ENCODE results near the gene TENM4. TPM values are rescaled to one million over a fixed set of nuclear protein-coding genes. Genes with fewer than 3 reads are reported as not detected.

The TENM4 gene
- total RNA-seq, 4 donors from 2014 or later = 7.7 to 39.3 (median 16.1) TPM

DNA sequence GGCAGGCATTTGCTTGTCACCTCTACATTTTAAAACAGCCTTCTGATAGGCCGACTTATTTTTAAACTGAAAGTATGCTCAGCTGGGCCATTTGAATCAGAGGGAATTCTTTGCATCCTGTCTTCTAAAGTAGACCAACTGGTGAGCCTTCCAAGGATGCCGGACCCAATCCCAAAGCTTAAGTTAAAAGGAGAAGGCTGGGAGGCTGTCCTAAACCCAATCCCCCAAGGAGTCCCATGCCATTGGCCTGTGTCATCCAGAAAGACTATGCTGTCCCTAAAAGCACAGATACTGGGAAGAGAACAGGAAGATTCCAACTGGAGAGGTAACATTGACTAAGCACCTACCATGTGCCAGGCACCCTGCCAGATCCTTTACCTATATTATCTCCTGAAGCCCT, 18.0 kb downstream of the TENM4 start:
- no peaks in the 10 kb centered on the region for H3K9me3 ChIP-seq
- H3K36me3 ChIP-seq = no peaks in the 10 kb centered on the region
- TF ChIP-seq, protein P1, sequence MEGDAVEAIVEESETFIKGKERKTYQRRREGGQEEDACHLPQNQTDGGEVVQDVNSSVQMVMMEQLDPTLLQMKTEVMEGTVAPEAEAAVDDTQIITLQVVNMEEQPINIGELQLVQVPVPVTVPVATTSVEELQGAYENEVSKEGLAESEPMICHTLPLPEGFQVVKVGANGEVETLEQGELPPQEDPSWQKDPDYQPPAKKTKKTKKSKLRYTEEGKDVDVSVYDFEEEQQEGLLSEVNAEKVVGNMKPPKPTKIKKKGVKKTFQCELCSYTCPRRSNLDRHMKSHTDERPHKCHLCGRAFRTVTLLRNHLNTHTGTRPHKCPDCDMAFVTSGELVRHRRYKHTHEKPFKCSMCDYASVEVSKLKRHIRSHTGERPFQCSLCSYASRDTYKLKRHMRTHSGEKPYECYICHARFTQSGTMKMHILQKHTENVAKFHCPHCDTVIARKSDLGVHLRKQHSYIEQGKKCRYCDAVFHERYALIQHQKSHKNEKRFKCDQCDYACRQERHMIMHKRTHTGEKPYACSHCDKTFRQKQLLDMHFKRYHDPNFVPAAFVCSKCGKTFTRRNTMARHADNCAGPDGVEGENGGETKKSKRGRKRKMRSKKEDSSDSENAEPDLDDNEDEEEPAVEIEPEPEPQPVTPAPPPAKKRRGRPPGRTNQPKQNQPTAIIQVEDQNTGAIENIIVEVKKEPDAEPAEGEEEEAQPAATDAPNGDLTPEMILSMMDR (IDR thresholded peaks at IDR 0.05) = no peak
- TF ChIP-seq POLR2A (IDR thresholded peaks at IDR 0.05) = no peak
- peaks cover 4 to 28% (median 5%) of the 10 kb centered on the region in 3 donors for H3K4me1 ChIP-seq
- no peak overlapping the region for H3K4me3 ChIP-seq
- intact Hi-C loops (cut with DNase I) = no loop called here
- DNase-seq = no peak
- no peaks in the 10 kb centered on the region for H3K27me3 ChIP-seq
- H3K27ac ChIP-seq = no peak overlapping the region
- WGBS, 2 donors = 55 to 79% methylated on average over 2 of the region's 2 CpGs

DNA sequence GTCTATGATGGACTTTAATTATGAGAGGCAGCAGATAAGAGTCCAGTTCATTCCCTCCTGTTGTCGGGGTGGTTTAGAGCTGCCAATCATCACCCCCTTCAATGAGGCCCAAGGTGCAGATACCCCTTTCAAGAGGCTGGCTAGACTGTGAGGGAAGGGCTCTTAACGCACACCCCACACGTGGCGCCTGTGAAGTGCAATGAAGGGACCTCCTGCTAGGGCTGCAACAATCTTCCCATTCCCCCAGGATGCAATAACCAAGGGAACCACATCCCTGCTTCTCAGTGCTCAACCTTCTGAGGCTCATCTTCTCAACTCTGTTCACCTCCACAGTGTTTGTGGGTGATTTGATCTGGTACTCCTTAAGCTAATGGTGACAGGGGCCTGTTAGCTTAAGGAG, 19.0 kb downstream of the TENM4 start:
- no peaks in the 10 kb centered on the region for H3K36me3 ChIP-seq
- intact Hi-C loops (cut with DNase I) = no loop called here
- no peaks in the 10 kb centered on the region for H3K9me3 ChIP-seq
- peaks cover 4 to 38% (median 5%) of the 10 kb centered on the region in 3 donors for H3K4me1 ChIP-seq
- H3K4me3 ChIP-seq = no peak overlapping the region
- TF ChIP-seq POLR2A (IDR thresholded peaks at IDR 0.05) = no peak
- TF ChIP-seq, protein P1 (IDR thresholded peaks at IDR 0.05) = no peak
- no peaks in the 10 kb centered on the region for H3K27me3 ChIP-seq
- WGBS, 2 donors = 82 to 88% methylated on average over 2 to 4 of the region's 4 CpGs
- no peak overlapping the region for H3K27ac ChIP-seq
- no peak for DNase-seq

DNA sequence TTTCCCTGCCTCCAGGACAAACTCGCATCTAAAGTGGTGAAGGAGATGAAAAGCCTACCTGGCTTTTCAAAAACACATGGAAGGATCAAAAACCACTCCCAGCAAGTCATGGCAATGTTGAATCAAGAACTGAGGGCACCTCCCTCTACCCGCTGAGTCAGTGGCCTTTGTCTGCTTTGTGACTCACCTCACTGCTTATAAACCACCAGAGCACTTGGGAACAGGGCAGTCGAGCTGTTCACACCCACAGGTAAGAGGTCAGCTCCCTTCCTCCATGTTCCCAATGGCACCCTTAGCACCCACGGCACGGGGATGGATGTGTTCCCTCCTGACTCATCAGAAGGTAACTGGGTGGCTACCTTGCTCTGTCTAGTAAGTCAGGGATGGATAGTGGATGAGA, 21.7 kb downstream of the TENM4 start:
- no peaks in the 10 kb centered on the region for H3K36me3 ChIP-seq
- DNase-seq = no peak
- no peak for TF ChIP-seq POLR2A (IDR thresholded peaks at IDR 0.05)
- TF ChIP-seq, protein P1 (IDR thresholded peaks at IDR 0.05) = no peak
- intact Hi-C loops (cut with DNase I) = no loop called here
- 12 to 52% methylated on average over 3 to 5 of the region's 5 CpGs for WGBS, 2 donors
- H3K27me3 ChIP-seq = no peaks in the 10 kb centered on the region
- peaks cover 0 to 7% (median 0%) of the 10 kb centered on the region in 3 donors for H3K9me3 ChIP-seq
- H3K27ac ChIP-seq = peak overlapping the region; percentile 42 to 77 (median 56)
- H3K4me1 ChIP-seq = peaks cover 5 to 55% (median 17%) of the 10 kb centered on the region in 3 donors
- no peak overlapping the region for H3K4me3 ChIP-seq

DNA sequence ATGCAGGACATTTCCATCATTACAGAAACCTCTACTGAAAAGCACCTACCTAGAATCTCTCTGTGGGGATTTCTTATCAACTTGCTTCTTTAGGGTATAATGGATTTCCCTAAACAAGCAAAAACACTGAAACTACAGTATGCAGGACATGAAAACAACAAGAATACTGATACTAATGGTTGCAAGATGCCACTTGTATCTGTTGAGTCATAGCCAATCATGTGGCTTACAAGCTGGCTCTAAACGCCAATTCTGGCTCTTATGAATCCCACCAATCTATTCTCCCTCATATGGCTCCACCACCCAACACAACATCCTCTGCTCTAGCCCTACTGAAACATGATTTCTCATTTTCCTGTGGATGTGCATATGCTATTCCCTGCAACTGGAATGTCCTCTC, 22.6 kb downstream of the TENM4 start:
- Histone ChIP-seq H3K27ac (peak overlapping the region; percentile 38 to 74 (median 56)), H3K9me3 (peaks cover 0 to 7% (median 0%) of the 10 kb centered on the region in 3 donors)
- DNase-seq = no peak

DNA sequence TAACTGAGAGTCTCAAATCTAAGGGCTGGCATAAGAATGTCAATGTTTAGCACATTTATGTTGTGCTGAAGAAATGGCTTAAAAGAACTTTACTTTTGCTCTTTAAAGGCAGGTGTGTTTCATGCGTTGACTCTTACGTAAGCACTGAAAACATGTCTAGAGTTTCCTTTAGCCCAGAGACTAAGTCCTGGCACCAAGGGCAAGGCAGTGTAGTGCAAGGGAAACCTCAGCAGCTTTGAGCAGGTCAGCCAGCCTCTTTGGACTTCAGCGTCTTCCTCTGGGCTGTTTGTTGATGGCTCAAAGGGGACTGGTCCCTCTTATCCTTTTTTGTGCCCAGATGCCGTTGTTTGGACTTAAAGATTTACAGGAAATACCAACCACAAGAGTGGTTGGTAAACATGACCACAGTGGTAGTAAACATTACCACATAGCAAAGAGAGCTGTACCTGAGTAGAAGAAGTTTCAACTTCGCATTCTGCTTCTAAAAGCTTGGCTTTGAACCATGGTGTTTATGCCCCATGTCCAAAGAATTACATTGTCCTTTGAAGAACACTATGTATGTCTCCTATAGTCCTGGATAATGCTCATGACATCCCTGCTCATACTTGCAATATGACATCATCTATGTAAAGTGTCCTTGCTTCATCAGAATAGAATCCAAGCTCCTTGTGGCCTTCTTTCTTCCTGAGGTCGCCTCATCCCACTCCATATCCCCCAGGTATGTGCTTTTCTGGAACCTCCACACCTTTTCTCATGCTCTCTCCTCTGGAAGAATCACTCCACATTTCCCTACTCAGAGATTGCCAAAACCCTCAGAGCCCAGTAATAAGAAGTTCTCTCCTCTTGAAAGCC, 23.5 kb downstream of the TENM4 start:
- Histone ChIP-seq H3K36me3 (no peaks in the 10 kb centered on the region), H3K9me3 (peaks cover 0 to 7% (median 0%) of the 10 kb centered on the region in 3 donors), H3K27ac (no peak overlapping the region), H3K4me3 (no peak overlapping the region), H3K4me1 (peaks cover 5 to 73% (median 29%) of the 10 kb centered on the region in 3 donors), H3K27me3 (no peaks in the 10 kb centered on the region)
- no peak for TF ChIP-seq POLR2A (IDR thresholded peaks at IDR 0.05)
- TF ChIP-seq, protein P1 (IDR thresholded peaks at IDR 0.05) = no peak
- 71 to 82% methylated on average over 6 of the region's 6 CpGs for WGBS, 2 donors
- intact Hi-C loops (cut with DNase I) = no loop called here
- DNase-seq = no peak

More for the DNA sequence above, 22.6 kb downstream of the TENM4 start:
- Histone ChIP-seq H3K4me3 (no peak overlapping the region), H3K4me1 (peaks cover 5 to 64% (median 25%) of the 10 kb centered on the region in 3 donors), H3K27me3 (no peaks in the 10 kb centered on the region), H3K36me3 (no peaks in the 10 kb centered on the region)
- no peak for TF ChIP-seq POLR2A (IDR thresholded peaks at IDR 0.05)
- TF ChIP-seq, protein P1 (IDR thresholded peaks at IDR 0.05) = no peak
- intact Hi-C loops (cut with DNase I) = no loop called here
- 14 to 25% methylated on average over 1 of the region's 1 CpG for WGBS, 2 donors
